Lung (tissue), 12 donors: ENCODE data around the gene KDM4C. TPM values are rescaled to one million over a fixed set of nuclear protein-coding genes. Genes with fewer than 3 reads are reported as not detected.

Source experiments
- ATAC-seq: fragments of 200-7000 bp; cut with Tn5 transposase; one replicate; pipeline ENCODE4 v1.9.1; 2020; ENCODE audit warnings: moderate number of reproducible peaks; ENCODE audit not compliant: insufficient read depth, low FRiP score
- DNase-seq, 3 donors: peaks; one replicate each; pipeline ENCODE4 v3.0.0-alpha.2; 2013 to 2017
- H3K27ac ChIP-seq, 2 donors: one replicate each; pipeline ENCODE4 v1.5.1; 2013; ENCODE audit warnings: mild to moderate bottlenecking in 2 of 2, moderate library complexity in 2 of 2, control low read depth in 1 of 2, inconsistent platforms in 1 of 2, low read depth in 1 of 2, low read length in 1 of 2
- H3K27me3 ChIP-seq, 3 donors: one replicate each; pipeline ENCODE4 v1.5.1; 2013; ENCODE audit warnings: low read length in 2 of 3; ENCODE audit not compliant: control insufficient read depth in 3 of 3, insufficient read depth in 3 of 3
- H3K36me3 ChIP-seq, 4 donors: one replicate each; pipeline ENCODE4 v1.5.1; 2013; ENCODE audit warnings: low read length in 4 of 4, mild to moderate bottlenecking in 1 of 4, moderate library complexity in 1 of 4; ENCODE audit not compliant: control insufficient read depth in 4 of 4, insufficient read depth in 4 of 4
- H3K4me1 ChIP-seq, 5 donors: one replicate each; pipeline ENCODE4 v1.5.1; 2013; ENCODE audit warnings: low read length in 5 of 5, mild to moderate bottlenecking in 2 of 5, moderate library complexity in 1 of 5; ENCODE audit not compliant: control insufficient read depth in 5 of 5, insufficient read depth in 5 of 5
- H3K4me3 ChIP-seq: one replicate; pipeline ENCODE4 v1.5.1; 2013; ENCODE audit warnings: mild to moderate bottlenecking, control low read depth, moderate library complexity
- H3K9ac ChIP-seq, 2 donors: one replicate each; pipeline ENCODE4 v1.5.1; 2013; ENCODE audit warnings: low read length in 2 of 2, control low read depth in 1 of 2; ENCODE audit not compliant: insufficient read depth in 1 of 2
- H3K9me3 ChIP-seq, 4 donors: one replicate each; pipeline ENCODE4 v1.5.1; 2013; ENCODE audit warnings: low read length in 3 of 4, mild to moderate bottlenecking in 1 of 4, moderate library complexity in 1 of 4; ENCODE audit not compliant: control insufficient read depth in 4 of 4, insufficient read depth in 3 of 4
- CTCF ChIP-seq: IDR thresholded peaks from 2 replicates; pipeline ENCODE4 v1.5.1; 2012; ENCODE audit warnings: mild to moderate bottlenecking; ENCODE audit errors: control extremely low read depth, extremely low read depth
- WGBS, 2 donors: extraction: QIAGEN DNeasy Blood & Tissue Kit; methylation state at CpG; one replicate each; pipeline ENCODE4 v1.1.7; 2013; 5-methylcytosine and 5-hydroxymethylcytosine counted together
- polyA plus RNA-seq, 2 donors: library from polyadenylated mRNA; stranded (reverse); fragments of 200-250 nt; gene quantifications; one replicate each; pipeline ENCODE4 v1.2.1, GENCODE V29; 2013
- total RNA-seq, 2 donors: library from RNA; depleted of rRNA in 1 of 2; stranded (reverse); fragments of >200 nt in 1 of 2; gene quantifications; one replicate each; pipeline ENCODE4 v1.2.1, GENCODE V29; 2014 to 2021
- donor health status: control.
- donor health status: control.
- donor health status: Bipolar disorder and iron deficiency.
- donor health status: healthy.
- donor health status: DM: yes; HTN: yes; CAD: no.

The KDM4C gene
- total and polyA plus RNA-seq, 4 donors: 7.1 to 78.5 (median 25.0) TPM

GRCh38 chr9:6922124-6922676 lies 164.4 kb downstream of the KDM4C start:
- 62 to 71% methylated on average over 2 of the region's 2 CpGs for WGBS, 2 donors
- H3K27ac ChIP-seq: no peak overlapping the region

GRCh38 chr9:6922680-6923079 lies 164.9 kb downstream of the KDM4C start:
- Histone ChIP-seq H3K36me3 (peaks cover 0 to 2% (median 0%) of the 10 kb centered on the region in 4 donors), H3K4me3 (no peak overlapping the region), H3K27ac (no peak overlapping the region), H3K27me3 (no peaks in the 10 kb centered on the region), H3K4me1 (peaks cover 0 to 21% (median 3%) of the 10 kb centered on the region in 5 donors), H3K9me3 (no peaks in the 10 kb centered on the region), H3K9ac (no peak overlapping the region)
- ATAC-seq (no peak), DNase-seq (no peak)
- TF ChIP-seq CTCF: no peak
- 46 to 60% methylated on average over 2 of the region's 2 CpGs for WGBS, 2 donors

More at GRCh38 chr9:6922124-6922676, 164.4 kb downstream of the KDM4C start:
- no peak overlapping the region for H3K9ac ChIP-seq
- H3K36me3 ChIP-seq: peaks cover 0 to 2% (median 0%) of the 10 kb centered on the region in 4 donors
- DNase-seq: no peak
- peaks cover 0 to 21% (median 3%) of the 10 kb centered on the region in 5 donors for H3K4me1 ChIP-seq
- no peak for ATAC-seq
- no peak overlapping the region for H3K4me3 ChIP-seq
- H3K27me3 ChIP-seq: no peaks in the 10 kb centered on the region
- H3K9me3 ChIP-seq: no peaks in the 10 kb centered on the region
- TF ChIP-seq CTCF: no peak

GRCh38 chr9:6923086-6923485 lies 165.3 kb downstream of the KDM4C start:
- Histone ChIP-seq H3K27me3 (no peaks in the 10 kb centered on the region), H3K27ac (no peak overlapping the region), H3K36me3 (peaks cover 0 to 2% (median 0%) of the 10 kb centered on the region in 4 donors), H3K4me3 (no peak overlapping the region), H3K9ac (no peak overlapping the region), H3K4me1 (peaks cover 0 to 21% (median 3%) of the 10 kb centered on the region in 5 donors), H3K9me3 (no peaks in the 10 kb centered on the region)
- TF ChIP-seq CTCF: no peak
- 76 to 77% methylated on average over 5 of the region's 5 CpGs for WGBS, 2 donors
- ATAC-seq (no peak), DNase-seq (no peak)

- peaks cover 0 to 21% (median 4%) of the 10 kb centered on the region in 5 donors for H3K4me1 ChIP-seq
- H3K27me3 ChIP-seq: no peaks in the 10 kb centered on the region
- no peak for ATAC-seq
- no peaks in the 10 kb centered on the region for H3K9me3 ChIP-seq
- no peak for DNase-seq
- H3K4me3 ChIP-seq: no peak overlapping the region
- H3K27ac ChIP-seq: no peak overlapping the region
- H3K36me3 ChIP-seq: peaks cover 0 to 2% (median 0%) of the 10 kb centered on the region in 4 donors
- WGBS, 2 donors: 67 to 78% methylated on average over 3 of the region's 3 CpGs
- no peak overlapping the region for H3K9ac ChIP-seq
- no peak for TF ChIP-seq CTCF
These were observed 166.4 kb downstream of the KDM4C start for GRCh38 chr9:6924149-6924548.
